Measurements from ENCODE around the gene IL1RAPL2. TPM values are rescaled to one million over a fixed set of nuclear protein-coding genes. Genes with fewer than 3 reads are reported as not detected.

Gene IL1RAPL2
- total and polyA plus RNA-seq, 7 donors: not detected

DNA sequence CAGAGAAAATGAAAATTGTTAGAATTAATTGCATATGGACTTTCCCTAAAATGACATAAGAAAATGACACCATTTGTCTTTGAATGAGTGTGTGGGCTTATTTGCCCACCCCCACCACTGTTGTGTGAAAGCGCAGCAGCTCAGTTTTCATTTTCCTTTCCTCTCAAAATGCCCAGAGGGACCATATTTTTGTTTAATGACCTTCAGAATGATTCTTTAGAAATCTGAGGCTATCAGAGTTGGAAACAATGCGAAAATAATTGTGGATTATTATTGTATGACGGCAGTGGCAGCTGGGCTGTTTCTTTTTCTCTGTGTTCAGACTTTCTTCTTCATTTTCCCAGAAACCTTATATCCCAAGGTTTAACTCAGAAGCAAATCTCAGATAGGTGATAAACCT lies 699.1 kb downstream of the IL1RAPL2 start:
- H3K27me3 ChIP-seq (ENCODE audit: insufficient read depth in 3 of 3, low read length in 2 of 3): peaks cover 0 to 41% (median 0%) of the 10 kb centered on the region in 3 donors
- no peak overlapping the region for H3K4me3 ChIP-seq
- H3K27ac ChIP-seq: no peak overlapping the region
- TF ChIP-seq, protein P1, sequence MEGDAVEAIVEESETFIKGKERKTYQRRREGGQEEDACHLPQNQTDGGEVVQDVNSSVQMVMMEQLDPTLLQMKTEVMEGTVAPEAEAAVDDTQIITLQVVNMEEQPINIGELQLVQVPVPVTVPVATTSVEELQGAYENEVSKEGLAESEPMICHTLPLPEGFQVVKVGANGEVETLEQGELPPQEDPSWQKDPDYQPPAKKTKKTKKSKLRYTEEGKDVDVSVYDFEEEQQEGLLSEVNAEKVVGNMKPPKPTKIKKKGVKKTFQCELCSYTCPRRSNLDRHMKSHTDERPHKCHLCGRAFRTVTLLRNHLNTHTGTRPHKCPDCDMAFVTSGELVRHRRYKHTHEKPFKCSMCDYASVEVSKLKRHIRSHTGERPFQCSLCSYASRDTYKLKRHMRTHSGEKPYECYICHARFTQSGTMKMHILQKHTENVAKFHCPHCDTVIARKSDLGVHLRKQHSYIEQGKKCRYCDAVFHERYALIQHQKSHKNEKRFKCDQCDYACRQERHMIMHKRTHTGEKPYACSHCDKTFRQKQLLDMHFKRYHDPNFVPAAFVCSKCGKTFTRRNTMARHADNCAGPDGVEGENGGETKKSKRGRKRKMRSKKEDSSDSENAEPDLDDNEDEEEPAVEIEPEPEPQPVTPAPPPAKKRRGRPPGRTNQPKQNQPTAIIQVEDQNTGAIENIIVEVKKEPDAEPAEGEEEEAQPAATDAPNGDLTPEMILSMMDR (IDR thresholded peaks at IDR 0.05): no peak
- DNase-seq (no peak), ATAC-seq (no peak)
- intact Hi-C loops (cut with DNase I): no loop called here
- H3K4me1 ChIP-seq: no peaks in the 10 kb centered on the region
- WGBS, 3 donors: 20 to 35% (median 34%) methylated on average over 3 of the region's 3 CpGs
- H3K9me3 ChIP-seq: no peaks in the 10 kb centered on the region
- H3K36me3 ChIP-seq (ENCODE audit: insufficient read depth in 1 of 2, low read depth in 1 of 2): no peaks in the 10 kb centered on the region

DNA sequence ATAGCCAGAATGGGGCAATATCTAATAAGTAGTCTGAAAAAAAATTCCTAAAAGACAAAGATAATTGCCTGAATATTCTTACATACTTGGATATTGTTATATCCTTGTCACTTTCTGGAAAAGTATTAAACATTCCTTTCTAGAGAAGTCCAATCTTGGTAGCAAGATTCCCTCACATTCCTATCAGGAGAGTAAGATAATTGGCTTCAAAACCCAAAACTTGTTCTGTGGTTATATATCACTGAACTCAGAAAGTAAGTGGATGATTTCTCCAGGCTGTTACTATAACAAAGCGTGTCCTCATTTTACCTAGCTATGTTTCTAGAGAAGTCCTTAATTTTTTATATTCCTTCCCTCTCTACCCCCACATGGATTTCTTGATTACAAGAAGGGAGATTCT lies 700.5 kb downstream of the IL1RAPL2 start:
- H3K4me1 ChIP-seq: no peaks in the 10 kb centered on the region
- intact Hi-C loops (cut with DNase I): no loop called here
- no peaks in the 10 kb centered on the region for H3K9me3 ChIP-seq
- ATAC-seq: no peak
- H3K36me3 ChIP-seq (ENCODE audit: insufficient read depth in 1 of 2, low read depth in 1 of 2): no peaks in the 10 kb centered on the region
- H3K27ac ChIP-seq: no peak overlapping the region
- H3K4me3 ChIP-seq: no peak overlapping the region
- TF ChIP-seq, protein P1 (IDR thresholded peaks at IDR 0.05): no peak
- WGBS, 3 donors: 75 to 91% (median 87%) methylated on average over 1 of the region's 1 CpG
- DNase-seq: no peak
- peaks cover 0 to 32% (median 0%) of the 10 kb centered on the region in 3 donors for H3K27me3 ChIP-seq (ENCODE audit: insufficient read depth in 3 of 3, low read length in 2 of 3)

DNA sequence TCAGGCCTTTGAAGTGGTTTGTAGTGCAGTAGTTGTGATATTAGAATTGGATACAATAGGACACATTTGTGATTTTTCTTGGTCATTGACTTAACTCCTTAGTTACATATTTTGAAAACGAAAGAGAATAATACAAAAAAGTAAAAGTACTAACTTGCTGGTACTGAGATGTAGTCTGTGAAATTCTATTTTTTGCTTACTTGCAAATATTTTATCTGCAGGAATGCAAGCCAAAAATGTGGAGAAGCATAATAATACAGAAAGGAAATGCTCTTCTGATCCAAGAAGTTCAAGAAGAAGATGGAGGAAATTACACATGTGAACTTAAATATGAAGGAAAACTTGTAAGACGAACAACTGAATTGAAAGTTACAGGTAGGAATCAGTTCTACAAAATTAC lies 701.2 kb downstream of the IL1RAPL2 start:
- TF ChIP-seq, protein P1 (IDR thresholded peaks at IDR 0.05): no peak
- intact Hi-C loops (cut with DNase I): no loop called here
- H3K27me3 ChIP-seq (ENCODE audit: insufficient read depth in 3 of 3, low read length in 2 of 3): peaks cover 0 to 33% (median 0%) of the 10 kb centered on the region in 3 donors
- no peak overlapping the region for H3K27ac ChIP-seq
- H3K9me3 ChIP-seq: no peaks in the 10 kb centered on the region
- no peaks in the 10 kb centered on the region for H3K4me1 ChIP-seq
- DNase-seq (no peak), ATAC-seq (no peak)
- 64 to 69% (median 66%) methylated on average over 2 of the region's 2 CpGs for WGBS, 3 donors
- no peak overlapping the region for H3K4me3 ChIP-seq
- H3K36me3 ChIP-seq (ENCODE audit: insufficient read depth in 1 of 2, low read depth in 1 of 2): no peaks in the 10 kb centered on the region

DNA sequence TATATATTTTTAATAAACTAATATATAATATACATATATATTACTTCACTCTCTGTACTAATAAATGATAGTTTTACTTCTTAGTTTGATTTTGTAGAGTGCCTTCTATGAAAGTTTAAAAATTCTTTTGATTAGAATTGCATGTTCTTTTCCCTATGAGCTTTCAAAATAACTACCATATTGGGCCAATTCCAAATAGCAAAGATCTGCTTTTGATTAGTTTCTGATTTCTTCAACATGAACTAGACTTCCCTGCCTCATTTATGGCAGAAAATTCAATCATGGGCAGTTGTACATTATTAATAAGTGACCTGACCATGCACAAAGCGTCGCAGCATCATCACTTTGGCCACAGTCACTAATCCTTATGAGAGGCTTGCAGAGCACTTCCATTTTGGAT lies 703.4 kb downstream of the IL1RAPL2 start:
- H3K4me3 ChIP-seq: no peak overlapping the region
- 74 to 87% (median 76%) methylated on average over 2 of the region's 2 CpGs for WGBS, 3 donors
- ATAC-seq (no peak), DNase-seq (no peak)
- H3K27me3 ChIP-seq (ENCODE audit: insufficient read depth in 3 of 3, low read length in 2 of 3): peaks cover 0 to 32% (median 0%) of the 10 kb centered on the region in 3 donors
- H3K27ac ChIP-seq: no peak overlapping the region
- H3K4me1 ChIP-seq: no peaks in the 10 kb centered on the region
- H3K36me3 ChIP-seq (ENCODE audit: insufficient read depth in 1 of 2, low read depth in 1 of 2): no peaks in the 10 kb centered on the region
- intact Hi-C loops (cut with DNase I): no loop called here
- H3K9me3 ChIP-seq: no peaks in the 10 kb centered on the region
- TF ChIP-seq, protein P1 (IDR thresholded peaks at IDR 0.05): no peak

DNA sequence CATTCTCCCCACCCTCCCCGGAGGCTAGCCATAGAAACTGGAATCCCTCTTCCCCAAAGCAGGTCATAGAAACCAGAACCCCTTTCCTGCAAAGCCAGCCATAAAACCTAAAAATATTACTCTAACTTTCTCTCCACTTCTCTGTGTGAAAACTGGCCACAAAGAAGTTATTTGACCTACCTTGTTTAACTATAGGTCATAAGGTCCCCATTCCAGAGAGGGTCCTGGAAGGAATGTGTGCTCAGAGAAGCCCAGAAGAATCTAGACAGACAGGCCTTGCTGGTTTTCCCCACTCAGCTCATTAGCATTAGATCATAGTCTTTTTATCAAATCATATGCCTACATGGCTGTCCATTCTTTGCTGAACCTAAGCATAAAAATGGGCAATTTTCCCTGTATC lies 707.3 kb downstream of the IL1RAPL2 start:
- Histone ChIP-seq H3K4me3 (no peak overlapping the region), H3K9me3 (no peaks in the 10 kb centered on the region), H3K27ac (no peak overlapping the region), H3K27me3 (ENCODE audit: insufficient read depth in 3 of 3, low read length in 2 of 3) (peaks cover 0 to 23% (median 0%) of the 10 kb centered on the region in 3 donors), H3K36me3 (ENCODE audit: insufficient read depth in 1 of 2, low read depth in 1 of 2) (no peaks in the 10 kb centered on the region), H3K4me1 (no peaks in the 10 kb centered on the region)
- no peak for ATAC-seq
- TF ChIP-seq, protein P1 (IDR thresholded peaks at IDR 0.05): no peak
- WGBS, 3 donors: 59 to 80% (median 75%) methylated on average over 1 of the region's 1 CpG
- DNase-seq: no peak
- intact Hi-C loops (cut with DNase I): no loop called here

Measured in psoas muscle (tissue), 8 donors.